Endothelial cell of umbilical vein (primary cell): Measurements from ENCODE around the gene GRAMD2B. TPM values are rescaled to one million over a fixed set of nuclear protein-coding genes. Genes with fewer than 3 reads are reported as not detected.
A peak's percentile ranks its signal among the peaks of the same experiment; 100 is the strongest.

Source experiments
- BruUV-seq: library from RNA; stranded (reverse); fragments of 400-500 nt; replicated peaks from 2 replicates; lab custom pipeline; 2021; lab: Mats Ljungman, UMichigan
- CTCF ChIA-PET: fragments of 300-600, 350-600 bp; sonication (Branson Sonifier 250); formaldehyde crosslinking; loops from one replicate; lab custom pipeline; 2021; ENCODE audit warnings: antibody characterized with exemption, inconsistent platforms; lab: Charles Lee
- POLR2A ChIA-PET: fragments of 300-600, 350-600 bp; sonication (Branson Sonifier 250); formaldehyde crosslinking; loops from one replicate; lab custom pipeline; 2021; ENCODE audit warnings: antibody characterized with exemption, inconsistent platforms; lab: Charles Lee
- DNase-seq: peaks from one replicate; pipeline ENCODE4 v3.0.0-alpha.2; 2011; ENCODE audit warnings: low read depth, low spot score
- FAIRE-seq: peaks from 2 replicates; lab custom pipeline; 2011; peaks lifted over from hg19 to GRCh38; lab: Jason Lieb, UNC
- H2AFZ ChIP-seq: 2 replicates; pipeline ENCODE4 v1.6.0; 2012; ENCODE audit warnings: low read depth, low read length, control low read depth, inconsistent platforms
- H3K27ac ChIP-seq: 2 replicates; pipeline ENCODE4 v1.5.1; 2011; ENCODE audit warnings: low read depth, mild to moderate bottlenecking, control low read depth, low read length, moderate library complexity; ENCODE audit not compliant: insufficient read depth
- H3K27me3 ChIP-seq, 2 experiments: 2 replicates each; pipeline versions ENCODE4 v1.6.0 to v1.6.1; 2011; ENCODE audit warnings: low read length in 2 of 2, mixed read lengths in 1 of 2; ENCODE audit not compliant: control insufficient read depth in 2 of 2, insufficient read depth in 2 of 2
- H3K36me3 ChIP-seq, 2 experiments: 2 replicates in 1 of 2; 3 replicates in 1 of 2; pipeline ENCODE4 v1.5.1; 2011; ENCODE audit warnings: low read length in 2 of 2, mild to moderate bottlenecking in 1 of 2, moderate library complexity in 1 of 2; ENCODE audit not compliant: control insufficient read depth in 2 of 2, insufficient read depth in 2 of 2; ENCODE audit errors: extremely low read depth in 1 of 2
- H3K4me1 ChIP-seq: 3 replicates; pipeline ENCODE4 v1.5.1; 2011; ENCODE audit warnings: mild to moderate bottlenecking, low read length; ENCODE audit not compliant: control insufficient read depth, insufficient read depth; ENCODE audit errors: extremely low read depth
- H3K4me2 ChIP-seq: 2 replicates; pipeline ENCODE4 v1.6.1; 2011; ENCODE audit warnings: low read length, control low read depth, mixed read lengths; ENCODE audit not compliant: insufficient read depth
- H3K4me3 ChIP-seq, 3 experiments: fragments of 200-600 bp in 1 of 3; sonication (generic), shearing (Covaris generic) in 1 of 3; replicated peaks in 1 of 3; 2 replicates each; pipeline ENCODE4 v1.5.1; 2011 to 2016; ENCODE audit warnings: control low read depth in 3 of 3, low read length in 3 of 3, mild to moderate bottlenecking in 2 of 3, inconsistent platforms in 1 of 3, low read depth in 1 of 3, moderate library complexity in 1 of 3; ENCODE audit not compliant: insufficient read depth in 1 of 3
- H3K79me2 ChIP-seq: 2 replicates; pipeline ENCODE4 v1.6.0; 2012; ENCODE audit warnings: low read length, inconsistent platforms; ENCODE audit not compliant: control insufficient read depth, insufficient read depth
- H3K9ac ChIP-seq: replicated peaks from 2 replicates; pipeline ENCODE3; 2011; ENCODE audit warnings: low read length, control low read depth; ENCODE audit not compliant: insufficient read depth; ENCODE audit errors: extremely low read depth
- H3K9me1 ChIP-seq: replicated peaks from 3 replicates; pipeline ENCODE4 v1.6.0; 2011; ENCODE audit warnings: mild to moderate bottlenecking, low read length; ENCODE audit not compliant: control insufficient read depth, insufficient read depth; ENCODE audit errors: extremely low read depth
- H3K9me3 ChIP-seq: replicated peaks from 2 replicates; pipeline ENCODE4 v1.5.1; 2012; ENCODE audit warnings: low read length, inconsistent platforms; ENCODE audit not compliant: control insufficient read depth, insufficient read depth
- H4K20me1 ChIP-seq: replicated peaks from 2 replicates; pipeline ENCODE3; 2011; ENCODE audit warnings: mild to moderate bottlenecking, low read length; ENCODE audit not compliant: control insufficient read depth, insufficient read depth; ENCODE audit errors: extremely low read depth
- EZH2 ChIP-seq: IDR thresholded peaks from 2 replicates; pipeline ENCODE4 v1.6.1; 2012; ENCODE audit warnings: borderline replicate concordance, low read depth, mild to moderate bottlenecking, moderate library complexity, low read length, inconsistent platforms; ENCODE audit not compliant: severe bottlenecking
- FOS ChIP-seq: IDR thresholded peaks from 2 replicates; pipeline ENCODE4 v1.6.1; 2011; ENCODE audit warnings: mild to moderate bottlenecking, low read length, moderate library complexity, borderline replicate concordance; ENCODE audit not compliant: insufficient read depth
- GATA2 ChIP-seq: IDR thresholded peaks from 2 replicates; pipeline ENCODE4 v1.7.0; 2011; ENCODE audit warnings: low read depth, mild to moderate bottlenecking, moderate library complexity, mixed read lengths, low read length; ENCODE audit not compliant: insufficient read length, insufficient read depth
- JUN ChIP-seq: IDR thresholded peaks from 2 replicates; pipeline ENCODE4 v1.6.1; 2011; ENCODE audit warnings: borderline replicate concordance, low read depth; ENCODE audit not compliant: insufficient read length, insufficient read depth
- MAX ChIP-seq: IDR thresholded peaks from 2 replicates; pipeline ENCODE4 v1.6.1; 2011; ENCODE audit not compliant: insufficient read depth, insufficient read length
- MYC ChIP-seq: IDR thresholded peaks from one replicate; pipeline ENCODE4 v1.6.1; 2011; ENCODE audit warnings: mild to moderate bottlenecking, low read depth, low read length
- POLR2A ChIP-seq: IDR thresholded peaks from 2 replicates; pipeline ENCODE4 v1.6.1; 2012; ENCODE audit warnings: low read depth, mild to moderate bottlenecking, control low read depth, low read length
- POLR2AphosphoS5 ChIP-seq: IDR thresholded peaks from 2 replicates; pipeline ENCODE4 v1.6.1; 2012; ENCODE audit warnings: low read depth, mild to moderate bottlenecking, control low read depth, low read length, moderate library complexity; ENCODE audit not compliant: insufficient read depth
- dilution Hi-C: fragments of 300-500 bp; cut with MboI; formaldehyde crosslinking; loops from one replicate; pipeline ENCODE4 v1.15.0; 2019; ENCODE audit warnings: low sequenced_read_pairs; ENCODE audit not compliant: extremely low pct_ligation_motif_present
- intact Hi-C: fragments of 100-400 bp; cut with micrococcal nuclease; formaldehyde crosslinking; loops from one replicate; pipeline ENCODE4 v1.10.0; 2022
- polyA plus RNA-seq, 4 experiments: library from polyadenylated mRNA; depleted of rRNA in 3 of 4; stranded (reverse) in 3 of 4; unstranded in 1 of 4; fragments of >200 nt; gene quantifications; 2 replicates each; pipeline versions ENCODE4 v1.2.1 to v1.2.3, GENCODE V29; 2011 to 2012; ENCODE audit warnings: missing spikeins in 1 of 4
- total RNA-seq: library from RNA; stranded (reverse); gene quantifications from 2 replicates; pipeline ENCODE4 v1.2.3, GENCODE V29; 2021
- TF ChIP-seq, protein P1 (sequence below), 2 donors: IDR thresholded peaks; 1 replicate in 1 of 2; 2 replicates in 1 of 2; pipeline ENCODE4 v1.5.1; 2011; ENCODE audit warnings: low read length in 2 of 2, mild to moderate bottlenecking in 2 of 2, moderate library complexity in 2 of 2, control low read depth in 1 of 2, inconsistent platforms in 1 of 2, low read depth in 1 of 2; ENCODE audit not compliant: insufficient read depth in 1 of 2; ENCODE audit errors: extremely low read depth in 1 of 2

GRAMD2B gene
- total and polyA plus RNA-seq, 2 donors (not counting 3 experiments of a cell fraction or from before 2014, with no cell fraction given) = 2.0 to 5.5 TPM

DNA sequence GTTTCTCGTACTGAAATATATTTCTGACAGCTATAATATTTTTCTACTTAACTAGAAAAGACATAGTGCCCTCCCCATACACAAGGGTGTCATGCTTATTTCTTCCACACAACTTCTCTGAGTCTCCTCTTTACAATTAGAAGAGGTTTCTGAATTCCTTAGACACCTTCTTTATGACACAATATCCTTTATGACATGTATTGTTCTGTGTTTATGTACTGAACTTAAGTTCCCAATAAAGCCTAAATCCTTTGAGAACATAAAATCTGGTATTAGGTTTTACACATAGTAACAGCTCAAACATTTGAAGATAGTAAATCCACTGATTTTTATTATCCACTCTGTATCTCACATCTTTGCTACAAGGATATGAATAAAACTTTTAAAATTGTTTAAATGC lies 32.5 kb downstream of the GRAMD2B start:
- Histone ChIP-seq H3K27ac (no peak overlapping the region), H3K9ac (no peak overlapping the region), H3K79me2 (no peaks in the 10 kb centered on the region), H3K27me3 (no peaks in the 10 kb centered on the region), H4K20me1 (no peaks in the 10 kb centered on the region), H3K9me1 (no peaks in the 10 kb centered on the region), H3K4me1 (peaks cover 11% of the 10 kb centered on the region), H3K9me3 (no peaks in the 10 kb centered on the region), H3K4me2 (peak overlapping the region; percentile 6), H3K36me3 (no peaks in the 10 kb centered on the region), H3K4me3 (no peak overlapping the region), H2AFZ (no peak overlapping the region)
- FAIRE-seq = peak; percentile 26
- peak; percentile 10 for DNase-seq
- CTCF ChIA-PET = interaction anchor here (0.8 kb wide), 1 partner anchor 62 kb away, joined by 3 read pairs; no protein-coding TSS in a partner anchor
- intact Hi-C loops = no loop called here
- no TSS peak for BruUV-seq
- TF ChIP-seq MAX (no peak), FOS (no peak), POLR2AphosphoS5 (no peak), GATA2 (no peak), MYC (no peak), EZH2 (no peak), POLR2A (no peak), JUN (no peak)
- TF ChIP-seq, protein P1, sequence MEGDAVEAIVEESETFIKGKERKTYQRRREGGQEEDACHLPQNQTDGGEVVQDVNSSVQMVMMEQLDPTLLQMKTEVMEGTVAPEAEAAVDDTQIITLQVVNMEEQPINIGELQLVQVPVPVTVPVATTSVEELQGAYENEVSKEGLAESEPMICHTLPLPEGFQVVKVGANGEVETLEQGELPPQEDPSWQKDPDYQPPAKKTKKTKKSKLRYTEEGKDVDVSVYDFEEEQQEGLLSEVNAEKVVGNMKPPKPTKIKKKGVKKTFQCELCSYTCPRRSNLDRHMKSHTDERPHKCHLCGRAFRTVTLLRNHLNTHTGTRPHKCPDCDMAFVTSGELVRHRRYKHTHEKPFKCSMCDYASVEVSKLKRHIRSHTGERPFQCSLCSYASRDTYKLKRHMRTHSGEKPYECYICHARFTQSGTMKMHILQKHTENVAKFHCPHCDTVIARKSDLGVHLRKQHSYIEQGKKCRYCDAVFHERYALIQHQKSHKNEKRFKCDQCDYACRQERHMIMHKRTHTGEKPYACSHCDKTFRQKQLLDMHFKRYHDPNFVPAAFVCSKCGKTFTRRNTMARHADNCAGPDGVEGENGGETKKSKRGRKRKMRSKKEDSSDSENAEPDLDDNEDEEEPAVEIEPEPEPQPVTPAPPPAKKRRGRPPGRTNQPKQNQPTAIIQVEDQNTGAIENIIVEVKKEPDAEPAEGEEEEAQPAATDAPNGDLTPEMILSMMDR (IDR thresholded peaks at IDR 0.05; ENCODE audit: extremely low read depth in 1 of 2, insufficient read depth in 1 of 2, low read depth in 1 of 2, low read length in 2 of 2) = no peak
- dilution Hi-C loops = no loop called here
- POLR2A ChIA-PET = no interaction called here
